ENCODE measurements around the gene AMELX.

Gene AMELX

GRCh38 chrX:11331788-11332187, 38.6 kb downstream of the AMELX start:
- no peaks in the 10 kb centered on the region for H3K9me3 ChIP-seq (ENCODE audit: control insufficient read depth in 5 of 5, low read length in 5 of 5)
- H3K9ac ChIP-seq (ENCODE audit: low read length in 5 of 5): no peak overlapping the region
- H3K27ac ChIP-seq (ENCODE audit: low read depth, low read length): no peak overlapping the region
- no peaks in the 10 kb centered on the region for H3K36me3 ChIP-seq (ENCODE audit: control insufficient read depth in 5 of 5, insufficient read depth in 5 of 5, low read length in 5 of 5)
- H3K4me3 ChIP-seq (ENCODE audit: low read depth in 1 of 5, low read length in 5 of 5): no peak overlapping the region
- no peaks in the 10 kb centered on the region for H3K4me1 ChIP-seq (ENCODE audit: control insufficient read depth in 5 of 5, insufficient read depth in 5 of 5, low read length in 5 of 5)
- peaks cover 0 to 6% (median 0%) of the 10 kb centered on the region in 5 donors for H3K27me3 ChIP-seq (ENCODE audit: control insufficient read depth in 5 of 5, insufficient read depth in 4 of 5, low read length in 5 of 5)

GRCh38 chrX:11334165-11334564, 41.0 kb downstream of the AMELX start:
- H3K27me3 ChIP-seq (ENCODE audit: control insufficient read depth in 5 of 5, insufficient read depth in 4 of 5, low read length in 5 of 5): peaks cover 0 to 5% (median 4%) of the 10 kb centered on the region in 5 donors
- no peaks in the 10 kb centered on the region for H3K36me3 ChIP-seq (ENCODE audit: control insufficient read depth in 5 of 5, insufficient read depth in 5 of 5, low read length in 5 of 5)
- H3K9ac ChIP-seq (ENCODE audit: low read length in 5 of 5): no peak overlapping the region
- H3K4me3 ChIP-seq (ENCODE audit: low read depth in 1 of 5, low read length in 5 of 5): no peak overlapping the region
- H3K4me1 ChIP-seq (ENCODE audit: control insufficient read depth in 5 of 5, insufficient read depth in 5 of 5, low read length in 5 of 5): no peaks in the 10 kb centered on the region
- no peak overlapping the region for H3K27ac ChIP-seq (ENCODE audit: low read depth, low read length)
- H3K9me3 ChIP-seq (ENCODE audit: control insufficient read depth in 5 of 5, low read length in 5 of 5): no peaks in the 10 kb centered on the region

- Histone ChIP-seq H3K4me1 (ENCODE audit: control insufficient read depth in 5 of 5, insufficient read depth in 5 of 5, low read length in 5 of 5) (no peaks in the 10 kb centered on the region), H3K27me3 (ENCODE audit: control insufficient read depth in 5 of 5, insufficient read depth in 4 of 5, low read length in 5 of 5) (peaks cover 0 to 6% (median 0%) of the 10 kb centered on the region in 5 donors), H3K27ac (ENCODE audit: low read depth, low read length) (no peak overlapping the region), H3K4me3 (ENCODE audit: low read depth in 1 of 5, low read length in 5 of 5) (no peak overlapping the region), H3K36me3 (ENCODE audit: control insufficient read depth in 5 of 5, insufficient read depth in 5 of 5, low read length in 5 of 5) (no peaks in the 10 kb centered on the region), H3K9ac (ENCODE audit: low read length in 5 of 5) (no peak overlapping the region), H3K9me3 (ENCODE audit: control insufficient read depth in 5 of 5, low read length in 5 of 5) (no peaks in the 10 kb centered on the region)
Measured at GRCh38 chrX:11336201-11336600, 43.0 kb downstream of the AMELX start.

GRCh38 chrX:11337292-11338009, 44.2 kb downstream of the AMELX start:
- no peaks in the 10 kb centered on the region for H3K36me3 ChIP-seq (ENCODE audit: control insufficient read depth in 5 of 5, insufficient read depth in 5 of 5, low read length in 5 of 5)
- H3K4me1 ChIP-seq (ENCODE audit: control insufficient read depth in 5 of 5, insufficient read depth in 5 of 5, low read length in 5 of 5): peaks cover 0 to 9% (median 5%) of the 10 kb centered on the region in 5 donors
- no peaks in the 10 kb centered on the region for H3K9me3 ChIP-seq (ENCODE audit: control insufficient read depth in 5 of 5, low read length in 5 of 5)
- no peak overlapping the region for H3K27ac ChIP-seq (ENCODE audit: low read depth, low read length)
- H3K4me3 ChIP-seq (ENCODE audit: low read depth in 1 of 5, low read length in 5 of 5): no peak overlapping the region
- no peak overlapping the region for H3K9ac ChIP-seq (ENCODE audit: low read length in 5 of 5)
- peaks cover 0 to 6% (median 0%) of the 10 kb centered on the region in 5 donors for H3K27me3 ChIP-seq (ENCODE audit: control insufficient read depth in 5 of 5, insufficient read depth in 4 of 5, low read length in 5 of 5)

GRCh38 chrX:11341274-11342201, 48.3 kb downstream of the AMELX start:
- H3K4me3 ChIP-seq (ENCODE audit: low read depth in 1 of 5, low read length in 5 of 5): peak overlapping the region in 1 of 5 donors; percentile 27
- no peaks in the 10 kb centered on the region for H3K9me3 ChIP-seq (ENCODE audit: control insufficient read depth in 5 of 5, low read length in 5 of 5)
- no peaks in the 10 kb centered on the region for H3K36me3 ChIP-seq (ENCODE audit: control insufficient read depth in 5 of 5, insufficient read depth in 5 of 5, low read length in 5 of 5)
- peaks cover 0 to 6% (median 0%) of the 10 kb centered on the region in 5 donors for H3K27me3 ChIP-seq (ENCODE audit: control insufficient read depth in 5 of 5, insufficient read depth in 4 of 5, low read length in 5 of 5)
- H3K9ac ChIP-seq (ENCODE audit: low read length in 5 of 5): no peak overlapping the region
- H3K27ac ChIP-seq (ENCODE audit: low read depth, low read length): peak overlapping the region; percentile 63
- H3K4me1 ChIP-seq (ENCODE audit: control insufficient read depth in 5 of 5, insufficient read depth in 5 of 5, low read length in 5 of 5): peaks cover 0 to 9% (median 5%) of the 10 kb centered on the region in 5 donors

GRCh38 chrX:11342673-11343072, 49.5 kb downstream of the AMELX start:
- no peak overlapping the region for H3K4me3 ChIP-seq (ENCODE audit: low read depth in 1 of 5, low read length in 5 of 5)
- no peak overlapping the region for H3K27ac ChIP-seq (ENCODE audit: low read depth, low read length)
- H3K9me3 ChIP-seq (ENCODE audit: control insufficient read depth in 5 of 5, low read length in 5 of 5): no peaks in the 10 kb centered on the region
- peaks cover 0 to 9% (median 5%) of the 10 kb centered on the region in 5 donors for H3K4me1 ChIP-seq (ENCODE audit: control insufficient read depth in 5 of 5, insufficient read depth in 5 of 5, low read length in 5 of 5)
- H3K9ac ChIP-seq (ENCODE audit: low read length in 5 of 5): no peak overlapping the region
- H3K36me3 ChIP-seq (ENCODE audit: control insufficient read depth in 5 of 5, insufficient read depth in 5 of 5, low read length in 5 of 5): no peaks in the 10 kb centered on the region
- H3K27me3 ChIP-seq (ENCODE audit: control insufficient read depth in 5 of 5, insufficient read depth in 4 of 5, low read length in 5 of 5): peaks cover 0 to 6% (median 0%) of the 10 kb centered on the region in 5 donors

- no peak overlapping the region for H3K9ac ChIP-seq (ENCODE audit: low read length in 5 of 5)
- no peaks in the 10 kb centered on the region for H3K36me3 ChIP-seq (ENCODE audit: control insufficient read depth in 5 of 5, insufficient read depth in 5 of 5, low read length in 5 of 5)
- peaks cover 0 to 5% (median 0%) of the 10 kb centered on the region in 5 donors for H3K27me3 ChIP-seq (ENCODE audit: control insufficient read depth in 5 of 5, insufficient read depth in 4 of 5, low read length in 5 of 5)
- no peak overlapping the region for H3K4me3 ChIP-seq (ENCODE audit: low read depth in 1 of 5, low read length in 5 of 5)
- H3K4me1 ChIP-seq (ENCODE audit: control insufficient read depth in 5 of 5, insufficient read depth in 5 of 5, low read length in 5 of 5): peaks cover 0 to 9% (median 5%) of the 10 kb centered on the region in 5 donors
- H3K9me3 ChIP-seq (ENCODE audit: control insufficient read depth in 5 of 5, low read length in 5 of 5): no peaks in the 10 kb centered on the region
- no peak overlapping the region for H3K27ac ChIP-seq (ENCODE audit: low read depth, low read length)
Measured at GRCh38 chrX:11346121-11346682, 53.0 kb downstream of the AMELX start.

GRCh38 chrX:11347300-11347699, 54.1 kb downstream of the AMELX start:
- Histone ChIP-seq H3K27ac (ENCODE audit: low read depth, low read length) (no peak overlapping the region), H3K27me3 (ENCODE audit: control insufficient read depth in 5 of 5, insufficient read depth in 4 of 5, low read length in 5 of 5) (peaks cover 0 to 5% (median 3%) of the 10 kb centered on the region in 5 donors), H3K36me3 (ENCODE audit: control insufficient read depth in 5 of 5, insufficient read depth in 5 of 5, low read length in 5 of 5) (no peaks in the 10 kb centered on the region), H3K9me3 (ENCODE audit: control insufficient read depth in 5 of 5, low read length in 5 of 5) (no peaks in the 10 kb centered on the region), H3K4me3 (ENCODE audit: low read depth in 1 of 5, low read length in 5 of 5) (no peak overlapping the region), H3K9ac (ENCODE audit: low read length in 5 of 5) (no peak overlapping the region), H3K4me1 (ENCODE audit: control insufficient read depth in 5 of 5, insufficient read depth in 5 of 5, low read length in 5 of 5) (peaks cover 0 to 5% (median 0%) of the 10 kb centered on the region in 5 donors)

- H3K27me3 ChIP-seq (ENCODE audit: control insufficient read depth in 5 of 5, insufficient read depth in 4 of 5, low read length in 5 of 5): peaks cover 0 to 5% (median 3%) of the 10 kb centered on the region in 5 donors
- no peak overlapping the region for H3K9ac ChIP-seq (ENCODE audit: low read length in 5 of 5)
- H3K36me3 ChIP-seq (ENCODE audit: control insufficient read depth in 5 of 5, insufficient read depth in 5 of 5, low read length in 5 of 5): no peaks in the 10 kb centered on the region
- peaks cover 0 to 5% (median 0%) of the 10 kb centered on the region in 5 donors for H3K4me1 ChIP-seq (ENCODE audit: control insufficient read depth in 5 of 5, insufficient read depth in 5 of 5, low read length in 5 of 5)
- H3K4me3 ChIP-seq (ENCODE audit: low read depth in 1 of 5, low read length in 5 of 5): no peak overlapping the region
- H3K9me3 ChIP-seq (ENCODE audit: control insufficient read depth in 5 of 5, low read length in 5 of 5): no peaks in the 10 kb centered on the region
- no peak overlapping the region for H3K27ac ChIP-seq (ENCODE audit: low read depth, low read length)
Measured at GRCh38 chrX:11349020-11349419, 55.8 kb downstream of the AMELX start.

Measured in subcutaneous abdominal adipose tissue (tissue), 5 donors.